BE2C (cell line): Measurements from ENCODE around the gene PCNX3.

Experiments used
- DNase-seq: peaks from one replicate; pipeline ENCODE4 v3.0.0-alpha.2; 2020
- H3K27me3 ChIP-seq: fragments of 250-450 bp; sonication (Bioruptor Pico); 2 replicates; pipeline ENCODE4 v1.5.1; 2020; ENCODE audit warnings: mild to moderate bottlenecking
- H3K36me3 ChIP-seq: fragments of 250-450 bp; sonication (Bioruptor Pico); 2 replicates; pipeline ENCODE4 v1.5.1; 2020; ENCODE audit warnings: mild to moderate bottlenecking
- H3K4me1 ChIP-seq: fragments of 250-450 bp; sonication (Bioruptor Pico); 2 replicates; pipeline ENCODE4 v1.5.1; 2020
- H3K4me3 ChIP-seq: 2 replicates; pipeline ENCODE4 v1.5.1; 2011; ENCODE audit warnings: low read depth, low read length
- H3K9me3 ChIP-seq: fragments of 250-450 bp; sonication (Bioruptor Pico); 2 replicates; pipeline ENCODE4 v1.5.1; 2020
- TF ChIP-seq, protein P1 (sequence below): IDR thresholded peaks from 2 replicates; pipeline ENCODE4 v1.5.1; 2012; ENCODE audit warnings: mild to moderate bottlenecking, low read depth, low read length

The PCNX3 gene

DNA sequence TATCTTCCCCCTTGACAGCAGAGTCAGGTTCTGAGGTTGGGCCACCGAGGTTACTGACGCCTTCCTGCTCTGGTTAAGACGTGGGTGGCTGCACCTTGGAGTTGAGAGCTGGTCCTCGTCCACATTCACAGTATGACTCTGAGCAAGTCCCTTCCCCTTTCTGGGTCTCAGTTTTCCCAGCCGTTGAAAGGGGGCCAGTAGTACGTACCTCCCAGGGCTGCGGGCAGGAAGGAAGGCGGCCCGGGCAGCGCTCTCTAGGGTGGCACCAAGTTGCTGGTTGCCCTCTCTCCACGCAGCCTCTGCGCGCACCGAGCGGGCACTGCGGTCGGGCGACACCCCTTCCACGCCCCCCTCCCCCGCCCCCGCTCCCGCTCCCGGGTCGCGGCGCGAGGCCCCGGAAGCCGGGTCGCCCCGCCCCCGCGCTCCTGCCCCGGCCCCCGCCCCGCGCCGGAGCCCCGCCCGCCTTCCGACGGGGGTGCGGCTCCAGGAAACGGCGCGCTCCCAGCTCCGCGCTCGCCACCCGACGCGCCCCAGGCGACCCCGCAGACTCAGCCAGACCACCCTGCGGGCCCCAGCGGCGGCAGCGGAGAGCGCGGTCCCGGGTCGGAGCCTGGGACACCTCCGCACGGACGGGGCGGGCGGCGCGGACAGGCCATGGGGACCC is 39.9 kb upstream of the PCNX3 start, which contains the start of gene EHBP1L1:
Gene EHBP1L1 (plus strand): TSS at position 486 of the 664 bp plus-strand sequence. CDS start 250 bp downstream, outside the sequence.
- H3K4me1 ChIP-seq, result no peaks in the 10 kb centered on the region
- no peaks in the 10 kb centered on the region for H3K27me3 ChIP-seq
- H3K36me3 ChIP-seq, result peaks cover 4% of the 10 kb centered on the region; the same call in 1 of the 2 replicates
- DNase-seq, result peak; percentile 32
- no peaks in the 10 kb centered on the region for H3K9me3 ChIP-seq
- no peak within 1 kb of the TSS for H3K4me3 ChIP-seq
- TF ChIP-seq, protein P1, sequence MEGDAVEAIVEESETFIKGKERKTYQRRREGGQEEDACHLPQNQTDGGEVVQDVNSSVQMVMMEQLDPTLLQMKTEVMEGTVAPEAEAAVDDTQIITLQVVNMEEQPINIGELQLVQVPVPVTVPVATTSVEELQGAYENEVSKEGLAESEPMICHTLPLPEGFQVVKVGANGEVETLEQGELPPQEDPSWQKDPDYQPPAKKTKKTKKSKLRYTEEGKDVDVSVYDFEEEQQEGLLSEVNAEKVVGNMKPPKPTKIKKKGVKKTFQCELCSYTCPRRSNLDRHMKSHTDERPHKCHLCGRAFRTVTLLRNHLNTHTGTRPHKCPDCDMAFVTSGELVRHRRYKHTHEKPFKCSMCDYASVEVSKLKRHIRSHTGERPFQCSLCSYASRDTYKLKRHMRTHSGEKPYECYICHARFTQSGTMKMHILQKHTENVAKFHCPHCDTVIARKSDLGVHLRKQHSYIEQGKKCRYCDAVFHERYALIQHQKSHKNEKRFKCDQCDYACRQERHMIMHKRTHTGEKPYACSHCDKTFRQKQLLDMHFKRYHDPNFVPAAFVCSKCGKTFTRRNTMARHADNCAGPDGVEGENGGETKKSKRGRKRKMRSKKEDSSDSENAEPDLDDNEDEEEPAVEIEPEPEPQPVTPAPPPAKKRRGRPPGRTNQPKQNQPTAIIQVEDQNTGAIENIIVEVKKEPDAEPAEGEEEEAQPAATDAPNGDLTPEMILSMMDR, result no peak

DNA sequence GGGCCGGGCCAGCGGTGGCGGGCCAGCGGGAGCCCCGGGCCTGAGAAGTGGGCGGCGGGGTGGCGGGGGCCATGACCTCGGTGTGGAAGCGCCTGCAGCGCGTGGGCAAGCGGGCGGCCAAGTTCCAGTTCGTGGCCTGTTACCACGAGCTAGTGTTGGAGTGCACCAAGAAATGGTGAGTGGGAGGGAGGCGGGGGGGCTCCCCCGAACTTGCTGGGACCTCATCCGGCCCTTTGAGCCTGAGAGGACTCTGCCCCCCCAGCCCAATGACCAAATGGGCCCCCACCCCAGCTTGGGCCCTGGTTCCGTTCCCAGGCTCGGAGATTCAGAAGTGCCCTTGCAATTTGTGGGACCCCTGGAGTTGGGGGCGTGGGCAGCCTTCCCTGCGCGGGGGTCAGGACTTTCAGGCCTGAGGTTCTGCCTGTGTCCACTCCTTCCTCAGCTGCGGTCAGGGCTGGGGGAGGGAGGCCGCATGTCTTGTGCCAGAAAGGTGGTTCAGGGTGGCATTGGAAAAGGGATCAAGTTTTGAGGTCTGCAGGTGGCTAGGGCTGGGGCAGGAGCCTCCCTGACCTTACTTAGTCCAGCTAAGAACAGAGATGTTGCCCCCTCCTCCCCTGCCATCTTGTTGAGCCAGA is 39.2 kb upstream of the PCNX3 start:
- TF ChIP-seq, protein P1, result no peak
- Histone ChIP-seq H3K36me3 (peaks cover 4% of the 10 kb centered on the region; the same call in 1 of the 2 replicates), H3K27me3 (no peaks in the 10 kb centered on the region), H3K9me3 (no peaks in the 10 kb centered on the region), H3K4me1 (no peaks in the 10 kb centered on the region), H3K4me3 (no peak overlapping the region)
- DNase-seq, result no peak

- H3K4me3 ChIP-seq, result no peak overlapping the region
- H3K36me3 ChIP-seq, result peaks cover 4% of the 10 kb centered on the region; the same call in 1 of the 2 replicates
- no peaks in the 10 kb centered on the region for H3K4me1 ChIP-seq
- TF ChIP-seq, protein P1, result no peak
- DNase-seq, result no peak
- no peaks in the 10 kb centered on the region for H3K9me3 ChIP-seq
- H3K27me3 ChIP-seq, result no peaks in the 10 kb centered on the region
Observed at GRCh38 chr11:65576867-65577755, 38.5 kb upstream of the PCNX3 start.

DNA sequence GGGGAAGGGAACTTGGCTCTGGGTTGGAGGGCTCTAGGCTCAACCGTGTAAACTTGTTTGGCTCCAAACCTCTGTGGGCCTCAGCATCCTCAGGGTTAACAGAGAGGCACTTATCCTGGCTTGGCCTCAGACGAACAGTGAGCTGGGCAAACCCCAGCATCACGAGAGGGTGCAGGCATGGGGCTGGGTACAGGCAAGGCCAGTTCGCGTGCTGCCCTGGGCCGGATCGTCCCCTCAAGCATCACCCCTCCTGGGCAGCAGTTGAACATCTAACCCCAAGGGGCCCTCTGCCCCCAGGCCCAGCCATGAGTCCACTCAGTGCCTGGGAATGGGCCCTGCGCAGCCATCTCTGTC is 37.8 kb upstream of the PCNX3 start:
- peaks cover 4% of the 10 kb centered on the region; the same call in 1 of the 2 replicates for H3K36me3 ChIP-seq
- no peaks in the 10 kb centered on the region for H3K27me3 ChIP-seq
- no peaks in the 10 kb centered on the region for H3K4me1 ChIP-seq
- TF ChIP-seq, protein P1, result no peak
- no peaks in the 10 kb centered on the region for H3K9me3 ChIP-seq
- no peak for DNase-seq
- H3K4me3 ChIP-seq, result no peak overlapping the region

GRCh38 chr11:65578134-65578533 is 37.4 kb upstream of the PCNX3 start:
- Histone ChIP-seq H3K36me3 (peaks cover 4% of the 10 kb centered on the region; the same call in 1 of the 2 replicates), H3K27me3 (no peaks in the 10 kb centered on the region), H3K4me1 (no peaks in the 10 kb centered on the region), H3K4me3 (no peak overlapping the region), H3K9me3 (no peaks in the 10 kb centered on the region)
- TF ChIP-seq, protein P1, result no peak
- no peak for DNase-seq
